Amniotic stem cell (primary cell): ENCODE data around the gene MTF2.

Experiments used
- DNase-seq: peaks from one replicate; lab custom pipeline; 2025; lab: John Stamatoyannopoulos, UW

Gene MTF2

DNA sequence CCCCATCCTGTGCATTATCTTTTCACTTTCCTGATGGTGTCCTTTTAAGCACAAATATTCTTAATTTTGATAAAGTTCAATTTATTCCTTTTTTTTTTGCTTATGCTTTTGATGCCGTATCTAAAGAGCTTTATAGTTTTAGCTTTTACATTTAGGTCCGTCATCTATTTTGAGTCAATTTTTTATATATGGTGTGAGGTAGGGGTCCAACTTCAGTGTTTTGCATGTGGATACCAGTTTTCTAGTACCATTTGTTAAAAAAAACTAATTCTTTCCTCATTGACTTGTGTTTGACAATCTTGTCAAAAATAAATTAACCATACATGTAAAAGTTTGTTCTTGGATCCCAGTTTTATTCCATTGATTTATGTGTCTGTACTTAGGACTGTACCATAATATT lies 4.9 kb downstream of the MTF2 start:
- DNase-seq: no peak

DNA sequence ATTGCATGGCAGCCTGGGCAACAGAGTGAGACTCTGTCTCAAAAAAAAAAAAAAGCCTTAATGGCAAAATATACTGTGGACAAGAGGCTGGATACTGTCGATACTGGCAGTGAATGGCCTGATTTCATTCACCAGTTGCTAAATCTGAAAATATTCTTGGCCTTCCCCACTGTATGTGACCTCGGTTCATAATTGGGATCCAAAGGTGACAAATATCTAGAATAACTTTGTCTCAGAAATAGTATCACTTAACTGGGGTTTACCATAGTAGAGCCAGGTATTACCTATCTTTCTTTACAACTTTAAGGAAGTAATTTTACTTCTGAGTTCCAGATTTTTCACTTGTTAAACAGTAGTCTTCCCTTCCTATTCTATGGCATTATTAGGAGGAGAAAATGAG lies 8.4 kb downstream of the MTF2 start:
- no peak for DNase-seq

DNA sequence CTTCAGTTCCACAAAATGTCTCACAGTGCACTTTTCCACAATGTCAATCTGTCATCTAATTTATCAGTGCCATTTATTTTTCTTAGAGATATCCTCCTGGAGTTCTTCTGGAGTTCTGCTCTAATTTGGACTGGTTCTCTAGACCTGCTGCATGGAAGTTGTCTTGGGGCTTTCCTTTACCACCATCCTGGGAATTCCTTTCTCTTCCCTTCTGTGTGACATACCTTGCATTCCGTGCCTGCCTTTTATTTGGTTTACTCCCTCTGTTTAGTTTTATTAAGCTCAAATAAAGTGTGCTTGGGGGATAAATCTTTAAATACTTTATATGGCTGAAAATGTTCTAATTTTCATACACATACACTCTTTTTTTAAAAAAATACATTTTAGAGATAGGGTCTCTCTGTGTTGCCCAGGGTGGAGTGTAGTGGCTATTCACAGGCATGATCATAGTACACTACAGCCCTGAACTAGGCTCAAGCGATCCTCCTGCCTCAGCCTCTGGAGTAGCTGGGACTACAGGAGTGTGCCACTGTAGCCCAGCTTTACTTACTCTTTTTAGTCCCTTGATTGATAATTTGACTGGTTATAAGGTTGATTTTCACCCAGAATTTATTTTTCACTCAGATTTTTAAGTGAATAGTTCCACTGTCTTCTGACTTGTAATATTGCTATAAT lies 14.4 kb downstream of the MTF2 start:
- DNase-seq: no peak

DNA sequence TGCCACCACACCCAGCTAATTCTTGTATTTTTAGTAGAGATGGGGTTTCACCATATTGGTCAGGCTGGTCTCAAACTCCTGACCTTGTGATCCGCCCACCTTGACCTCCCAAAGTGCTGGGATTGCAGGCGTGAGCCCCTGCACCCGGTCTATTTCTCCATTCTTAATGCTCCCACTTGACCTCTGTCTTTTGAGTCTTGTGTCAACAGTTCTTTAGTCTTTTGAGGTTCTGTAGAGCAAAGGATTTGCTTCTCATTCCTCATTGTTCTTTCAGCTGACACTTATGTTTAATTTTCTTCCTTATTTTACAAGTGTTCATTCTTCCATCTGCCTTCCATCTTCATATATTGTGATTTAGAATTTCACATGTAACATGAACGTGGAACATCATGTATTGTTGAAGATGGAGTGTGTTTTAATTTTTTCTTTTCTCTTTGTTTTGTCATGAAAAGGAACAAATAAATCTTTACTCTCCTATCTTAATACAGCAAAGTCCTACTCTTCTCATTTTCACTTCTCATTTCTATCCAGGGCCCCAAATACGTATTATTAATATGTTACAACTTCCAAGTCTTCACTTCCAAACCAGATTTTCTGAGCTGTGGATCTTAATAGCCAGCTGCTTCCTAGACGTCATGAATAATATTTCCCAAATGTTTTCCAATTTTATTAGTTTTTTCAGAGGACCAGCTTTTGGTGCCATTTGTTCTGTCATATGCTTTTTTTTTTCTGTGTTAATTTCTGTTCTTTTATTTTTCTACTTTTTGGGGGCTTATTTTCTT lies 16.9 kb downstream of the MTF2 start:
- DNase-seq: no peak

DNA sequence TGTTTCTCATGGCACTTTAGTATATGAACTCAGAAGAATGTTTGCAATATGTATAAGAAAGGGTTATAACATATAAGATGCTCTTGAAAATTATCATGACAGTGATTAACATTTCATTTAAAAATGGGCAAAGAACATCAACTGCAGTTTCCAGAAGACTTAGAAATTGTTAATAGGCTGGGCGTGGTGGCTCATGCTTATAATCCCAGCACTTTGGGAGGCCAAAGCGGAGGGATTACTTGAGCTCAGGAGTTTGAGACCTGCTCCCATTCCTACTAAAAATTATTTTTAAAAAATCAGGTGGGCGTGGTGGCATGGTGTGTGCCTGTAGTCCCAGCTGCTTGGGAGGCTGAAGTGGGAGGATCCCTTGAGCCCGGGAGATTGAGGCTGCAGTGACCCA lies 23.1 kb downstream of the MTF2 start:
- no peak for DNase-seq

DNA sequence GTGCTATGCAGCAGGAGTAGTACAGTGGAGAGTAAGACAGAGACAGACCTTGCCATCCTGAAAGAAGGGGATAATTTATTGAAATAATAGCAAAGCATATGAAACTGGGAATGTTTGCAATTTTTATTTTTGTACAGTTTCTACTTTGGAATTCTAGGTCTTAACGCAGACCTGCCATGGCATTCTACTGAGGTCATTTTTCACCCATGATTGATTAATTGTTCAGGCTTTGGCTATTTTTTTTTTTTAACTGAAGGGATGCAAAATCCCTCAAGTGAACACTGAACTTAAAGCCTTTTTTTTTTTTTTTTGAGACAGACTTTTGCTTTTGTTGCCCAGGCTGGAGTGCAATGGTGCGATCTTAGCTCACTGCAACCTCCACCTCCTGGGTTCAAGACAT lies 27.1 kb downstream of the MTF2 start:
- DNase-seq: no peak

DNA sequence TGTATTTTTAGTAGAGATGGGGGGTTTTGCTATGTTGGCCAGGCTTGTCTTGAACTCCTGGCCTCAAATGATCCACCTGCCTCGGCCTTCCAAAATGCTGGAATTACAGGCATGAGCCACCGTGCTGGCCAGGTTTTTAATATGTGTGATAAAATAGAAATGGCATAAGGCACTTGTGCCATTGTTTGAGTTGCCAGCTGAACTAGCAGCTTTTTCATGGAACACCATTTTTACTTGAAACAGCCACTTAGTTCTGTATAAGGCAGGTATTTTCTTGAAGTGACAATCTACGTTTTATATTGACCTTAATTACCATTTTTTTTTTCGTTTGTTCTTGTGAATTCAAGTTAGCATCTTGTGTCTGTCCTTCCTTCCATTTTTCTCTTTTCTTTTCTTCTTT lies 28.3 kb downstream of the MTF2 start:
- DNase-seq: no peak

DNA sequence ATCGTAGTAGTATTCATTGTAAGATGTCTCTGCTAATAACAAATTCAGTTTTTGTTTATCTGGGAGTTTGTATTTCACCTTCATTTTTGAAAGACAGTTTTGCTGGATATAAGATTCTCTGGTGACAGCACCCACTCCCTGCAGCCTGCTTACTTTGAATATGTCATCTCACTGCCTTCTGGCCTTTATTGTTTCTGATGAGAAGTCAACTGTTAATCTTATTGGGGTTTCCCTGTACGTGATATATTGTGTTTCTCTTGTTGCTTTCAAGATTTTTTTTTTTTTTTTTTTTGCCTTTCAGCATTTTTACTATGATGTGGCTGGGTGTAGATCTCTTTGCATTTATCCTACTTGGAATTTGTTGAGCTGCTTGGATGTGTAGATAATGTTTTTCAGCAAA lies 29.3 kb downstream of the MTF2 start:
- DNase-seq: no peak

DNA sequence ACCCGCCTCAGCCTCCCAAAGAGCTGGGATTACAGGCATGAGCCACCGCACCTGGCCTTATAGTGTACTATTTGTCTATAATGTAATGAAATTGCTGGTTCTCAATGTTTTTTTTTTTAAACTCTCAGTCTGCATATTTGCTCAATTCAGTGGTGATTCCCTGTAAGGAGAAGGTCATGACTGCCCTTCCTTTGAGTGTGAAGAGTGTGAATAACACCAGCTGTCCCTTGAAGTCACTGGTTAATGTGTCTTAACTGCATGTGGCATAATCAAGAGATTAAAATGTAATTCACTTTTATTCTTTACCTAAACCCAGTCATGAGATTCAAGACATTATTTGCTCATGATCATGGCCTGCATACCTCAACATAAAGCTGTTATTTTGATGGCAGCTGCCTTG lies 30.5 kb downstream of the MTF2 start:
- DNase-seq: no peak

DNA sequence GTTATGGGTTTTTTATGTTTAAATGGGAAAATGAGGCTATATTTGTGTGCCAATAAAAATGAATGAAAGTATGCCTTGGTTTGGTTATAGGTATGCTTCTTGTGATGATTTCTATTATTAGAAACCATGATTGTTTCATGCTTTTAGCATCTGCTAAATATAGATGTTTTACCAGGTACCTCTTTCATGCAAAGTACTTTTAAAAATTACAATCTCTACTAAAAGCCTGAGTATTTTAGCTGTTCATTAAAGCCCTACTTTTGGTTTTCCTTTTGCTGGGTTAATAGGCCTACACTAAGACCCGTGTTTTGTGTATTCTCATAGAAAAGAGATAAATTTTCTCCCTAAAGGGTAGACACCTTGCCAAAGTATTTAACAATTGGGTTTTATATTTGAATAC lies 32.0 kb downstream of the MTF2 start:
- DNase-seq: no peak

DNA sequence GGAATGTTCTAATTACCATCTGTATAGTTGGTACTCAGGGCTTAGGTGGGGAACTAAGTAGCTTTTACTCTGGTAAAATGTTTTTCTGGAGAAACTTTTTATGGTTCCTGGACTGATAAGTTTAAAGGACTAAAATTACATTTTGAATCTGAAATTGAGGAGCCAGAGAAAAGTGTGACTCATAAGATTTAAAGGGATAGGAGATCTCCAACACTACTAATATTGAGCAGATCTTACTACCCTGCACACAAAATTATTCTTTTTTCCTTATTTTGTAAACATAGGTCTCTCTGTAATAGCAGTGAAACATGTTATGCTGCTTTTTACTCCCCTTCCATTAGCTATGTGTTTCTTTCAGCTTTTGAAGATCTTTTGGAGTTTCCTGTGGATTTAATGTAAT lies 32.5 kb downstream of the MTF2 start:
- no peak for DNase-seq

DNA sequence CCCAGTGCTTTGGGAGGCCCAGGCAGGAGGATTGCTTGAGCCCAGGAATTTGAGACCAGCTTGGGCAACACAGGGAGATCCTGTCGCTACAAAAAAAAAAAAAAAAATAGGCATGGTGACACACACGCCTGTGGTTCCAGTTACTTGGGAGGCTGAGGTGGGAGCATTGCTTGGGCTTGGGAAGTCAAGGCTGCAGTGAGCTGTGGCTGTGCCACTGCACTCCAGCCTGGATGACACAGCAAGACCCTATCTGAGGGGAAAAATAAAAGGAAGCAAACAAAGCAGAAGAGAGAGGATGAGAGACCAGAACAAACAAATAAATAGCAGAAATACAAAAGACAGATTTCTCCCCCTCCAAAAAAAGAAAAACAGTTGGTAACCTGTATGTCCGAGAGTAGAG lies 34.0 kb downstream of the MTF2 start:
- no peak for DNase-seq

DNA sequence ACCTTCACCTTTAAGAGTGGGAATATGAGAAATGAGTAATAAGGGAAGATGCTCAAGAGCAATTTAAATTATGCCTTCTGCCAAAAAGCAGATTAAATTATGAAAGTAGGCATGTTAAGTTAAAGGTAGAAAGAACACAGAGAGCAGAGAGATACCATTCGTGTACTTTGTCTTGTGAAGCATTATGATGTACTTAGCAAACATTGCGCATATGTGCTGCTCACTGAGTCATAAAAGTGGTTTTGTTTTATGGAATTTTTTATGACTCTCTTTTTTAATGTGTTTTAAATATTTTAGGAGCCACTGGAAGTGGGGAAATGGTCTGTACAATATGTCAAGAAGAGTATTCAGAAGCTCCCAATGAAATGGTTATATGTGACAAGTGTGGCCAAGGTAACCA lies 35.3 kb downstream of the MTF2 start:
- DNase-seq: no peak

DNA sequence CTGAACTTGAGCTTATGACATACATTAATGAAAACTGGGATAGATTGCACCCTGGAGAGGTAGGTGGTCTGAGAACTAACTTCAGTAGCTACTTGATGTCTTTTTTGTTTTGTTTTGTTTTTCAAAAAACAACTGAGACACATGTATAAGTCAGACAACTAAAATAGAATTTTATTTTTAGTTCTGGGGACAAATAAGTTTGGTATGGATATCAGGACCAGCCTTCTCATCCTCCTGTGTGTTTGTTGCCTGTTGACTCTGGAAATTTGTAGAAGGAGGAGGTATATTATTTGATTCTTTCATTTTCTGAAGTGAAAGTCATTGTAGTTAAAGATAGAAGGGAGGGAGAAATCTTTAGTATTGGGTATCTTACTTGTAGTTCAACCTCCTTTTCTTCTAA lies 41.5 kb downstream of the MTF2 start:
- DNase-seq: no peak

DNA sequence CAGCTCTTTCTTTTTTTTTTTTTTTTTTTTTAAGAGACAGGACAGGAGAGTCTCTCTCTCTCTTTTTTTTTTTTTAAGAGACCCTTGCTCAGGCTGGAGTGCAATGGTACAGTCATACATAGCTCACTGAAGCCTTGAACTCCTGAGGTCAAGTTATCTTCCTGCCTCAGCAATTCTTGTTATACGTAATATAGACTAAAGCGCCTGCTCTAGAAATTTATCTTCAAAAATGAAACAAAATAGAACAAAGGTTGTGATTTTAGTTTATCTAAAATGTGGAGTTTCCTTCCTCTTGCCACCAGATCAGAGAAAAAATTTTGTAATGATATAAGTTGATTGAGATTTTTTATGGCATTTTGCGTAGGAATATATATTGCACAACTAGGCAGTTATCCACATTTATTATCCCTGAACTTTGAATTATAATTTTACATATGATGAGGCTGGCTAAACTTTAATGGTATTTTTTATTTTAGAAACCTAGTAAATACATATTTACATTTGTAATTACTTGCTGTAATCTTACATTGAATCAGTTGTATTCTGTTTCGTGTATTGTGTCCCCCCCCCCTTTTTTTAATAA lies 44.2 kb downstream of the MTF2 start:
- no peak for DNase-seq

DNA sequence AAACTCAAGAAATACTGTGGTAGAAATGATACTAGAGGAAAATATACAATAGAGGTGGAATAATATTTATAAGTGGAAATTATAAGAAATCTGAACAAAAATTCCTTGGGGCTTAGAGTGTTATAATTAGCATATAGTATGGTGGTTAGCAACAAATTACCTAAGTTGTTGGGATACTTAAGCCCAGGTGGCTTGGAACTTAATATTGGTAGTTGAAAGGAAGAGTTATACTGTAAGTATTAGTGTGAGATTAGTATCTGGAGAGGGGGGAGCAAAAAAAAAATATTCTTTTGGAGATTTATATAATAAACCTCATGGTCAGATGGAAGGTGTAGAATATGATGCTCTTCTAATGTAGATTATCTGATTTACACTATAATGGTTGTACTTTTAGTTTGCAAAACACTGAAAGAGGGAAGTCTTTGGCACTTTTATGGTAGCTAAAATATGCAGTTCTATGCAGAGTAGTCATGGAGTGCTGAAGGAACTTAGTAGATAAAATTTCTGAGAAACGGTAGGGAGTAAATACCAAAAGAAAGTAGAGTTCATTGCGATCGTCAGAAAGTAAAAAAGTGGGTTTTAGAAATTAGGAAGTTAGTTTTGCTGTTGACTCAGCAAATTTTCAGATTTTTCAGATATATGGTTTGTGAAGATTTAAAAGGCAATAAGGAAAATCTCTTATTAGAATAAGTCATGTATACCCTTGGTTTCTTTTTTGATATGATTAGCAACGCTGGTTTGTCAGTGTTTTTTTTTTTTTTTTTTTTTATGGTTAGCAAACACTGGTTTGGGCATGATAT lies 45.7 kb downstream of the MTF2 start:
- DNase-seq: no peak

DNA sequence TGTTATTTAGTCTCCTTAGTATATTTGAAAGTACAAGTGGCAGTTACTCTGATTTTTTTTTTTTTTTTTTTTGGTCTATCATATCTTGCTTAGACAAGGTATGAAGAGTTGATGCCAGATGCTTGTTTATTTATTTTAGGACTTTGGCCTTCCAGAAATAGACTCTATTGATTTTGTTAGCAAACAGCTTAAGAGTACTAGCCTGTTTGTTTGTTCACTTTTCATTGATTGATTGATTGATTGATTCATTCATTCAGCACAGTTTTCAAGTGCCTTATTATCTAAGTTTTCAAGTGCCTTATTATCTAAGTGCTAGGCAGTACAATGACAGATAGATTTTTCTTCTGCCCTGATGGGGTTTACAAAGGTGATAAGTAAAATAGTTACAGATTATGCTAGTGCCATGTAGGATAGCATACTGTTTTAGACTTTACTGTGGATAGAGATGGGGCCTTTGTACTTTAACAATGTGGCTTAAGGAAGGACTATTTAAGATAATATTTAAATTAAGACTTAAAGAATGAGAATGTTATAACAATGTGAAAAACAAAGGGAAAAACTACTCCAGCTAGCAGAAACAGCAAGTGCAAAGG lies 50.5 kb downstream of the MTF2 start:
- no peak for DNase-seq

DNA sequence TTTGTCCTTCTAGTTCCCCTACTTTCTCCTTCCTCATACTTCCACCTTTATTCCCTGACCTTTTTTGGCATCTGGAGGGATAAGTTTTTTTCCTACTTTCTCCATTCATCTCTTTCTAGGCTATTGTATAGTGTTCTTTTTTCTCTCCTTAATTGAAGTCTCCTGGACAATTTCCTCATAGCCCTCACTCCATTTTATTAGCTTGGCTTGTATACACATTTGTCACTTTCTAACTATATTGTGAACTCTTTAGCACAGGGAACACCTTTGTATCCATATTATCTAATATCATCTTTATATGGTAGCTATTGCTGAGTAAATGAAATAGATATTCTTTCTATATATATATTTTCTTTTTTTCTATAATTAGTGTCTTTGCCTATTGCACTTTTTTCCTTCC lies 53.6 kb downstream of the MTF2 start:
- no peak for DNase-seq

DNA sequence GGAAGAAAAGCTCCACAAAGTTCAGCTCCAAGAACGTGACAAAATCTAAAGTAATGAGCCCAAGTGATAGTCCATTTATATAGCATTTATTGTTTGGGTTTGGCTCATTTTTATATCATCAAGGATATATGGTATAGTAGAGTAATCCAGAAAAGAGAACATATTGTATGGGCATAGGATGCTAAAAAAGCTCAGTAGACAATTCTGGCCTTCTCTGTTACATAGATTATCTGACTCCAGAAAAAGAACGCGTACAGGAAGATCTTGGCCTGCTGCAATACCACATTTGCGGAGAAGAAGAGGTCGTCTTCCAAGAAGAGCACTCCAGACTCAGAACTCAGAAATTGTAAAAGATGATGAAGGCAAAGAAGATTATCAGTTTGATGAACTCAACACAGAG lies 57.4 kb downstream of the MTF2 start:
- no peak for DNase-seq

DNA sequence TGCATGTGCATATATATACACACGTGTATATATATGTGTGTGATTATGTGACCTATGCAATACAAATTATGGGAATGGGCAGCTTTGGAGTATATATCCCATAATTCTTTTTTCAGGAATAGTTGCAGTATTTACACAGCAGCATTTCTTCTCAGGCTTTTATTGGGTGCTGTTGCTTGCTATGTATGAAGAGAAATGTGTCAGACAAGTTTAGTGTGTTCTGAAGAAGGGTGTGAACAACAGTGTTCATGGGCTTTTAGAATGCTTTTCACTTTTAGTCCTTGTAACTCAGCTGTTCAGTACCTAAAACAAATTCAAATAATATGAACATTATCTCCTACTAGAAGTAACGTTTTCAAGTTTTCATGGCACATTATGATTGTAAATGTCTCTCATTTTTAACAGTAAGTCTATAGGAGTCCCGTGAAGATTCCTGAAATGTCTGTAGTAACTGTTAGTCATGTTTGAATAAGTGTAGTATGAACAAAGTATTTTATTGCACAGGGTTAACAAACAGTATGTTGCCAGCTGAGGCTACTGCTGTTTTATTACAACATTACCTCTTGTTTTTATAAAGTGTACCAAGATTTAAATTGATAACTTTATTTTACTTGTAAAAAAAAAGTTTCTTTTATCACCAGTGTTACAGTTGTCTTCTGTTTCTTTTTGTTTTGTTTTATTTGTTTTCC lies 58.7 kb downstream of the MTF2 start:
- no peak for DNase-seq

DNA sequence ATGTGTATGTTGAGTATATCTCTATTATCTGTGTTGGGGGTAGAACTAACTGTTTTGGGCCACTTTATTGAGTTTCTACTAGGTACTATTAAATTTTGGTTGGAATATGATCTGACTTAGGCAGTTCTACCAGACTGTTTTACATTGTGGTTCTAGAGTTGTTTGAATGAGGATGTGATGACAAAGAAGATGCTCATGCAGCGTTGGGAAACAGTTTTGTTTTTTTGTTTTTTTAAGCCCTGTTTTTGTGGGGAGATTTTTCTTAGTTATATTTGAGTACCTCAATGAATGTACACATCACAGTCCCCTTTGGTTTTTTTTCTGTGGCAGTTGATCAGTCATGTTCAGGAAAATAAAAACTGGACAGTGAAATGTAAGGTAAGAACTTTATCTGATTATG lies 61.0 kb downstream of the MTF2 start:
- no peak for DNase-seq

DNA sequence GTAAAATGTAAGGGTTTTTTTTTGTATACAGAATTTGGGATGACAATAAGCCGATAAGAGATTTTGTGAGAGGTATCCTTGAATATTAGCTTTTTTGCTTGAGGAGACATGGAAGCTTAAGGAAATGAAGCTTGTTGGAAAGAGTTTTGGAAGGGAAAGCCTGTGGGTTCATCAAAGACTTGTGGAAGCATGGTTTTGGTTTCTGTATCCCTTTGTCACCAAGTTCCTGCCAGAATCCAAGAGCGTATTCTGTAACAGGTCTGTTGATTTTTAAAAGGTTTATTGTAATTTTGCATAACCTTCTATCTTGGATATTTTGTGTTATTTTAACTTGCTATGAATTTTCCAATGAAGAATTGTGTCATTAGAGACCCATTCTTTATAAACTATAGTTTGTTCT lies 63.1 kb downstream of the MTF2 start:
- DNase-seq: no peak
